ENCODE data around the gene VCX2.
A peak's percentile ranks its signal among the peaks of the same experiment; 100 is the strongest.

The VCX2 gene

DNA sequence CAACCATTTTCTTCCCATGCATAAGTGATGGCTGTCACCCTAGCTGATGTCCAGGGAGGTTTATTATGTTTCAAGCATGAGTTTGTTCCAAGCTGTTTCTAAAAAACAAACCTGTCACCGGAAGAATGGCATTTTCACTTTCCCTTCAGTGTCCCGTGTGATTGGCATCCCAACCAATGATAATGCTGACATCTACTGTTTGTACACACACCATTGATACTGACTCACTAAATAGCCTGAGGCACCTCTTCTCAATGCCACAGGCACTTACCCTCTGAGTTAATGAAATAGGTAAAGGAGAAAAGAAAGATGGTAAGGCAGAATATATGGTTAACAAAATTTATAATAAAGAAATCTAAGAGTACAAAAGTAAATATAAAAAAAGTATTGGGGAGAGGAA is 23.1 kb upstream of the VCX2 start:
- no peak for DNase-seq (ENCODE audit: low spot score)
- ATAC-seq (ENCODE audit: low read depth) = no peak; the same call in 2 of the 3 replicates
- Histone ChIP-seq H3K4me1 (ENCODE audit: insufficient read depth, poor library complexity, severe bottlenecking) (peaks cover 25% of the 10 kb centered on the region), H3K27ac (ENCODE audit: poor library complexity, severe bottlenecking) (no peak overlapping the region), H3K4me3 (ENCODE audit: severe bottlenecking) (no peak overlapping the region), H3K27me3 (ENCODE audit: insufficient read depth, poor library complexity, severe bottlenecking) (no peaks in the 10 kb centered on the region), H3K36me3 (ENCODE audit: low read depth) (no peaks in the 10 kb centered on the region), H3K9me3 (ENCODE audit: severe bottlenecking) (no peaks in the 10 kb centered on the region)
- no peak for TF ChIP-seq CTCF (IDR thresholded peaks at IDR 0.05; ENCODE audit: poor library complexity, severe bottlenecking)

DNA sequence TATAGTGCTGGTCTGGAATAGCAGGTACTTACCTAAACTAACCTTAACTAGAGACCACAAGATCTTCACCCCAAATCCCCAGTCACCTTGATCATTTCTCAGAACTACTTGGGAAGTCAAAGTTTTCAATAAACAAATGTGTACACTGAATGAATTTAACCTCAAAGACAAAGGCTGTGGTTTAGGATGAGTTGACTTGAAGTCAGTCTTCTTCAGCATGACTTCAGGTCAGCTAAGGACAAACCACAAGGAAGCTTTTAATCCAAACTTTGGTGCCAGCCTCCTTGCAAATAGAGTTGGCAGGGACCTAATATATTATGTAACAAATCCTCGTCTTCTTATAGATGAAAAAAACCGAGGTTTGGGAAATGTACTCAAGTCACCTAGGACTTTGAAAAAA is 21.2 kb upstream of the VCX2 start:
- no peaks in the 10 kb centered on the region for H3K27me3 ChIP-seq (ENCODE audit: insufficient read depth, poor library complexity, severe bottlenecking)
- no peaks in the 10 kb centered on the region for H3K36me3 ChIP-seq (ENCODE audit: low read depth)
- peak overlapping the region; percentile 54 for H3K27ac ChIP-seq (ENCODE audit: poor library complexity, severe bottlenecking)
- H3K9me3 ChIP-seq (ENCODE audit: severe bottlenecking) = no peaks in the 10 kb centered on the region
- TF ChIP-seq CTCF (IDR thresholded peaks at IDR 0.05; ENCODE audit: poor library complexity, severe bottlenecking) = no peak
- ATAC-seq (ENCODE audit: low read depth) (no peak), DNase-seq (ENCODE audit: low spot score) (no peak)
- no peak overlapping the region for H3K4me3 ChIP-seq (ENCODE audit: severe bottlenecking)
- H3K4me1 ChIP-seq (ENCODE audit: insufficient read depth, poor library complexity, severe bottlenecking) = peaks cover 28% of the 10 kb centered on the region

DNA sequence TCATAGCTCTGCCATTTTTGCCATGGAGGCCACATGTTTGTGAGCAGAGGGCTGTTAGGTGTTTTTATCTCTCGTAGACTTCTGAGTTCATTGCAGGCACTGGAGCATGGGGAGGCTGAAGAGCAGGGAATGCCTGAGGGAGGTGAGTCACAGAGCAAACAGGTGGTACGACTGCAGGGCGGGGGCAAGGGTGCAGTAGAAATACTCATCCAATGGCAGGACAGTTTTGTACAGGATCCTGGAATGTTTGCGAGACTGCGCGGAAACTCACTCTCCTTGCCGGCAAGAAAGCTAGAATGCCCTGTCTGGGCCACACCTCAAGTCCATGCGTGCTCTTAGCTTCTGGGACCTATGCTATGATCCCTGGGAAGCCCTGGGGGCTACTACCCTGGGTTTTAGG is 20.0 kb upstream of the VCX2 start:
- no peaks in the 10 kb centered on the region for H3K9me3 ChIP-seq (ENCODE audit: severe bottlenecking)
- TF ChIP-seq CTCF (IDR thresholded peaks at IDR 0.05; ENCODE audit: poor library complexity, severe bottlenecking) = no peak
- peak; percentile 91 for ATAC-seq (ENCODE audit: low read depth)
- DNase-seq (ENCODE audit: low spot score) = peak; percentile 69
- peaks cover 28% of the 10 kb centered on the region for H3K4me1 ChIP-seq (ENCODE audit: insufficient read depth, poor library complexity, severe bottlenecking)
- no peak overlapping the region for H3K4me3 ChIP-seq (ENCODE audit: severe bottlenecking)
- H3K36me3 ChIP-seq (ENCODE audit: low read depth) = no peaks in the 10 kb centered on the region
- peak overlapping the region; percentile 54 for H3K27ac ChIP-seq (ENCODE audit: poor library complexity, severe bottlenecking)
- H3K27me3 ChIP-seq (ENCODE audit: insufficient read depth, poor library complexity, severe bottlenecking) = no peaks in the 10 kb centered on the region

- no peaks in the 10 kb centered on the region for H3K27me3 ChIP-seq (ENCODE audit: insufficient read depth, poor library complexity, severe bottlenecking)
- ATAC-seq (ENCODE audit: low read depth) = peak; percentile 6; the same call in 1 of the 3 replicates
These were observed 19.3 kb upstream of the VCX2 start for GRCh38 chrX:8190341-8190830.

More at GRCh38 chrX:8190341-8190830, 19.3 kb upstream of the VCX2 start:
- no peaks in the 10 kb centered on the region for H3K9me3 ChIP-seq (ENCODE audit: severe bottlenecking)
- DNase-seq (ENCODE audit: low spot score) = no peak
- H3K4me1 ChIP-seq (ENCODE audit: insufficient read depth, poor library complexity, severe bottlenecking) = peaks cover 28% of the 10 kb centered on the region
- no peaks in the 10 kb centered on the region for H3K36me3 ChIP-seq (ENCODE audit: low read depth)
- H3K27ac ChIP-seq (ENCODE audit: poor library complexity, severe bottlenecking) = peak overlapping the region; percentile 54
- no peak overlapping the region for H3K4me3 ChIP-seq (ENCODE audit: severe bottlenecking)
- TF ChIP-seq CTCF (IDR thresholded peaks at IDR 0.05; ENCODE audit: poor library complexity, severe bottlenecking) = no peak
